HEK293T (cell line): ENCODE data around the gene AK5.
"Not testable (repeated sequence)": the region's sequence is repeated elsewhere in the genome, so short reads cannot be mapped to it uniquely, and the experiment has no call there.

ENCODE experiments used
- CTCF ChIA-PET: fragments of 350-600 bp; formaldehyde crosslinking; extraction: SDS; loops from one replicate; lab custom pipeline; 2021; ENCODE audit warnings: antibody characterized with exemption, inconsistent platforms; lab: Yijun Ruan, JAX
- POLR2A ChIA-PET: fragments of 350-600 bp; formaldehyde crosslinking; extraction: SDS; loops from one replicate; lab custom pipeline; 2020; ENCODE audit warnings: antibody characterized with exemption, inconsistent platforms; lab: Yijun Ruan, JAX
- DNase-seq: peaks from one replicate; pipeline ENCODE4 v3.0.0; 2012; ENCODE audit warnings: mixed read lengths; ENCODE audit errors: extremely low spot score
- ARNT ChIP-seq: fragments of 450-650 bp; IDR thresholded peaks from 2 replicates; pipeline ENCODE4 v1.6.1; 2017; ENCODE audit warnings: mild to moderate bottlenecking
- BHLHE40 ChIP-seq: fragments of 450-650 bp; IDR thresholded peaks from 2 replicates; pipeline ENCODE4 v1.6.1; 2016; ENCODE audit warnings: mild to moderate bottlenecking, moderate library complexity, borderline replicate concordance
- CTBP1 ChIP-seq: fragments of 450-650 bp; IDR thresholded peaks from 2 replicates; pipeline ENCODE4 v1.6.1; 2016; ENCODE audit warnings: borderline replicate concordance
- ELF4 ChIP-seq: fragments of 450-650 bp; IDR thresholded peaks from 2 replicates; pipeline ENCODE4 v1.6.1; 2017; ENCODE audit warnings: antibody characterized with exemption
- FOXA1 ChIP-seq: fragments of 450-650 bp; IDR thresholded peaks from 2 replicates; pipeline ENCODE4 v1.6.1; 2016; ENCODE audit warnings: mild to moderate bottlenecking
- FOXK2 ChIP-seq: fragments of 450-650 bp; IDR thresholded peaks from 2 replicates; pipeline ENCODE4 v1.6.1; 2016; ENCODE audit warnings: mild to moderate bottlenecking
- FOXM1 ChIP-seq: fragments of 450-650 bp; IDR thresholded peaks from 2 replicates; pipeline ENCODE4 v1.6.1; 2017; ENCODE audit warnings: mild to moderate bottlenecking, borderline replicate concordance
- HDGF ChIP-seq: fragments of 450-650 bp; IDR thresholded peaks from 2 replicates; pipeline ENCODE4 v1.6.1; 2017; ENCODE audit warnings: antibody characterized with exemption, borderline replicate concordance
- L3MBTL2 ChIP-seq: fragments of 450-650 bp; conservative IDR thresholded peaks from 2 replicates; pipeline ENCODE4 v1.6.1; 2016; ENCODE audit warnings: mild to moderate bottlenecking
- LEF1 ChIP-seq: fragments of 450-650 bp; IDR thresholded peaks from 2 replicates; pipeline ENCODE4 v1.6.1; 2017; ENCODE audit warnings: mild to moderate bottlenecking, borderline replicate concordance
- NFRKB ChIP-seq: fragments of 450-650 bp; IDR thresholded peaks from 2 replicates; pipeline ENCODE4 v1.6.1; 2016; ENCODE audit warnings: mild to moderate bottlenecking, moderate library complexity
- SP1 ChIP-seq: fragments of 450-650 bp; IDR thresholded peaks from 2 replicates; pipeline ENCODE4 v1.6.1; 2017
- SUZ12 ChIP-seq: fragments of 450-650 bp; IDR thresholded peaks from 2 replicates; pipeline ENCODE4 v1.6.1; 2016; ENCODE audit warnings: mild to moderate bottlenecking
- TARDBP ChIP-seq: fragments of 450-650 bp; IDR thresholded peaks from 2 replicates; pipeline ENCODE4 v1.6.1; 2016
- ZNF384 ChIP-seq: fragments of 450-650 bp; IDR thresholded peaks from 2 replicates; pipeline ENCODE4 v1.6.1; 2016
- TF ChIP-seq, protein P1 (sequence below): fragments of 450-650 bp; IDR thresholded peaks from 2 replicates; pipeline ENCODE4 v1.6.1; 2016

The AK5 gene

DNA sequence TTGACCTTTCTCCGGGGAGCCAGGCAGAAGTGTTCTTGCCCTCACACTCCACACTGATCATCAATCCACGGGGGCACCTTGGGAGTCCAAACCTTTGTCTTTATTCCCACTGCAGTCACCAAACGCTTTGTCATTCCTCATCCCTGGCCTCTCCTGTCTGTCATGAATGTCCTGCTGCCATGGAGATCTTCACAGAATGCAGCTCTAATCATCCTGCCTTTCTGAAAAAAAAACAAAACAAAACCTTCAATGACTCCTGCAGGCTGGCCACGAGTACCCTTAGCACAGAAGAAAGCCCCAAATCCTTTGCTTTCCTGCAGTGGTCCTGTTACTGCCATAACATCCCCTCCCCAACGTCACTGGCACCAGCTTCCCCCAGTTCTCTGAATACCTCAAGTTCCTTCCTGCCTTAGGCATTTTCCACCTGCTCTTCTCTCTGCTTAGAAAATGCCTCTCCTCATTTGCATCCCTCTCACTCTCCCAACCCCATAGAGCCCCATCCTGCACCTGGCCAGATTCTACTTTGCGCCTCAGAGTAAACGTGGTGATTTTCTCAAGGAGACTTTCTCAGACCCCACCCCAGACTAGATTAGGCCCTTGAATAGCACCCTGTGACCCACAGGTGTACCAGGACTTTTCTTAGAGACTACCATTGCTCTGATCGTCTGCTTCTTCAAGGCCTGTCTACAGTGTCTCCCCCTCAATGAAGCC, 131.2 kb downstream of the AK5 start:
- CTCF ChIA-PET = no interaction called here
- POLR2A ChIA-PET = interaction anchor here (1.0 kb wide), 1 partner anchor 8 kb away, joined by 3 read pairs; no protein-coding TSS in a partner anchor
- no peak for DNase-seq
- TF ChIP-seq SP1 = no peak
- TF ChIP-seq BHLHE40 = no peak
- no peak for TF ChIP-seq LEF1
- TF ChIP-seq FOXM1 = no peak
- TF ChIP-seq CTBP1 = no peak
- TF ChIP-seq TARDBP = no peak
- TF ChIP-seq ELF4 = no peak
- TF ChIP-seq NFRKB = no peak
- TF ChIP-seq FOXK2 = no peak
- TF ChIP-seq HDGF = no peak
- no peak for TF ChIP-seq ARNT
- no peak for TF ChIP-seq L3MBTL2
- TF ChIP-seq, protein P1, sequence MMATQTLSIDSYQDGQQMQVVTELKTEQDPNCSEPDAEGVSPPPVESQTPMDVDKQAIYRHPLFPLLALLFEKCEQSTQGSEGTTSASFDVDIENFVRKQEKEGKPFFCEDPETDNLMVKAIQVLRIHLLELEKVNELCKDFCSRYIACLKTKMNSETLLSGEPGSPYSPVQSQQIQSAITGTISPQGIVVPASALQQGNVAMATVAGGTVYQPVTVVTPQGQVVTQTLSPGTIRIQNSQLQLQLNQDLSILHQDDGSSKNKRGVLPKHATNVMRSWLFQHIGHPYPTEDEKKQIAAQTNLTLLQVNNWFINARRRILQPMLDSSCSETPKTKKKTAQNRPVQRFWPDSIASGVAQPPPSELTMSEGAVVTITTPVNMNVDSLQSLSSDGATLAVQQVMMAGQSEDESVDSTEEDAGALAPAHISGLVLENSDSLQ = no peak; the same call in 1 of the 2 replicates

DNA sequence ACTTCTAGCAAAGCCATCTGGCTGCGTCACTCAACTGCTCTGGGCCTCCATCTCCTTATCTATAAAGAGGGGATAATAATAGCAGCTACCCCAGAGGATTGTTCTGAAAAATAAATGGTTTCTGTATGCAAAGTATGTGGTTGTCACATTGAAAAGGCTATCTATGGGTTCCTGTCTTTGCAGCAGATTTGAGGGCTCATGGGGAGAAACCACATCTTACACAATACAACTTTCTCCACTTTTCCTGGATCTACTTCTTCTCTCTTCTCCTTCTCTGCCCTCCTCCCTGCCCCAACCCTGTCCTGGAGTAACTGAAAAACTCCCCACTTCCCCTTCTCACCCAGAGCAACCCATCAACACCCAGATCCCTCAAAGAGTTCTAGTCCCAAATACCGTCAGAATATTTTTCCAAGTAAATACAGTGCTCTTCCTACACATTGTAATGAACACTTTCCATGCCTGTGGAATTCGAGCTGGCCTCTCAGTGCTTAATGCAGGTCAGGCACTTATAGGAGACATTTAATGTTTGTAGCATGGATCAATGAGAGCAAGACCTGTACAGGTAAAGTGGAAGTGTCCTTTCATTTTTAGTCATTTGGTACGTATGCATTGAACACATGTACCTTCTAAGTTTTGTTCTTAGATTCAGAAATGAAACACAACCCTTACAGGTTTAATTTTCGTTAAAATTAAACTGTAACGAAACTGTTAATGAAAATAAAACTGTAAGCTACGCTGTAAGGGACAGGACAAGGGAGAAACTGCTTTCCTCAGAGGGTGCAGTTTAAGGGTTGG, 131.9 kb downstream of the AK5 start:
- CTCF ChIA-PET = no interaction called here
- TF ChIP-seq SP1 = no peak
- no peak for TF ChIP-seq SUZ12
- no peak for TF ChIP-seq ARNT
- no peak for TF ChIP-seq LEF1
- no peak for TF ChIP-seq ZNF384
- no peak for TF ChIP-seq FOXK2
- TF ChIP-seq FOXA1 = no peak
- TF ChIP-seq HDGF = no peak
- TF ChIP-seq, protein P1 = no peak
- POLR2A ChIA-PET = no interaction called here
- no peak for DNase-seq

DNA sequence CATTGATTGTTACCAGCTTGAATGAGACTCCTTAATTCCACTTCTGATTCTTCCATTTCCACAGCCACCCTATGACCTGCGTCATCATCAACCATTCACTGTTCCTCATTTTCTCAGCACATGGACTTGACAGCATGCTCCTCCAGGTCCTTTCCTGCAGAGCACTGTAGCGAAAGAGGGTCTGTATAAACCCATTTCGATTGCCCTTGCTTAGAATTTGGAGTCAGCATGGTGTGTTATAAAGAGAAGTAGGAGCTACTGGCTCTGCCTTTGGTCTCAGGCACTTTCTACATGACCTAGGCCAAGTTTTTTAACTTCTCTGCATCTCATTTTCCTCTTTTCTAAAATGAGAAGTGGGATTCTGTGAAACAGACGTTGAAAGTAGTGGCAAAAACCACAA, 133.8 kb downstream of the AK5 start:
- TF ChIP-seq BHLHE40 (no peak), FOXK2 (no peak), SUZ12 (no peak), CTBP1 (no peak), ARNT (no peak), FOXA1 (no peak)
- TF ChIP-seq, protein P1 = no peak
- ChIA-PET CTCF (interaction anchor here (0.6 kb wide), 1 partner anchor 29 kb away, joined by 4 read pairs; no protein-coding TSS in a partner anchor), POLR2A (interaction anchor here (0.9 kb wide), 1 partner anchor 268 kb away, joined by 3 read pairs; no protein-coding TSS in a partner anchor)
- DNase-seq = no peak

DNA sequence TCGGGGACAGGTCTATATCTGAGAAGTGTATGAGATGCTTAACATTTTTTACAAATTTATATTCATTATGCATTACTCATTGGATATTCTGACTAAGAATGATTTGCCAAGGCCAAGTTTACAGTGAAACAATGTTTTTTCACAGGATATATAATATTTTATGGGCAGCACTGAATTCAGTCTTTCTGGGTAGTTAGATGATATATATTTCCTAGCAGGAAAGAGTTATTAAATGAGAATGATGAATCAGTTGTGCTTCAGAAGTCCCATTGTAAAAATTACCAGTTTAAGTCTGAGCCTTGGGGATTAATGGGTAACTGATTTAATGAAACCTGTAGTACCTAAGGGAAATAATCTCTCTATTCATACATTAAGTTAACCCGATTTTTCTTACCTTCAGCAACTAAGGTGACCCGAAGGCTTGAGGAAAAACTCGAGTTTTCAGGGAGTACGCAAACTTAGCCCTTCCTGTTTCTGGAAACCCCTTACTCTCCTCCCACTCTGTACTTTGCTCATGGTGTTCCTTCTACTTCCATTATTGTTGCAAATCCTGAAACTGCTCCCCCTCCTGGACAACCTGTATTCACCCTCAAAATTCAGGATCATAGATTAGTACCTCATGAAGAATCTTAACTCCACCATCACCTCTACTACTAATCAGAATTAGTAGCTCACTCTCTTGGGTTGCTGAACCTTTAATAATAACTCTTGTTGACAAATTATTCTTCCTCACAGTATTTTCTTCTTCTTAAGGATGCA, 135.1 kb downstream of the AK5 start:
- peak; percentile 42 for DNase-seq
- ChIA-PET CTCF (no interaction called here), POLR2A (no interaction called here)
- TF ChIP-seq SP1 (no peak), SUZ12 (no peak), LEF1 (no peak), FOXA1 (no peak), ZNF384 (no peak), HDGF (no peak)
- TF ChIP-seq, protein P1 = no peak

DNA sequence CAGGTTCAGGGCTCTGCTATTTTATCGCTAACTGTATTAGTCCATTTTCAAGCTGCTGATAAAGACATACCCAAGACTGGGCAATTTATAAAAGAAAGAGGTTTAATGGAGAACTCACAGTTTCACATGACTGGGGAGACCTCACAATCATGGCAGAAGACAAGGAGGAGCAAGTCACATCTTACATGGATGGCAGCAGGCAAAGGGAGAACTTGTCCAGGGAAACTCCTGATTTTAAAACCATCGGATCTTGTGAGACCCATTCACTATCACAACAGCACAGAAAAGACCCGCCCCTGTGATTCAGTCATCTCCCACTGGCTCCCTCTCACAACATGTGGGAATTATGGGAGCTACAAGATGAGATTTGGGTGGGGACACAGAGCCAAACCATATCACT, 136.2 kb downstream of the AK5 start:
- CTCF ChIA-PET, DNase-seq, POLR2A ChIA-PET: not testable (repeated sequence)
